C4-2B (cell line): ENCODE data around the gene DRC3.

ENCODE experiments used
- CTCF ChIP-seq: fragments of 450-650 bp; conservative IDR thresholded peaks from 2 replicates; pipeline ENCODE4 v1.5.1; 2017; ENCODE audit warnings: mild to moderate bottlenecking
- ZFX ChIP-seq: fragments of 450-650 bp; IDR thresholded peaks from 2 replicates; pipeline ENCODE4 v1.6.1; 2017

- TF ChIP-seq CTCF = no peak
- no peak for TF ChIP-seq ZFX
These were observed 1.1 kb upstream of the DRC3 start for GRCh38 chr17:17971431-17972125.
